ENCODE data around the gene HOXB2. TPM values are rescaled to one million over a fixed set of nuclear protein-coding genes. Genes with fewer than 3 reads are reported as not detected.

Gene HOXB2
- total RNA-seq, 1 experiment from 2014 or later = 3.0 TPM

- H3K4me3 Mint-ChIP-seq (ENCODE audit: unreplicated experiment) = no peak overlapping the region
- no peaks in the 10 kb centered on the region for H3K4me1 Mint-ChIP-seq (ENCODE audit: insufficient read depth, unreplicated experiment)
- no peaks in the 10 kb centered on the region for H3K27me3 Mint-ChIP-seq (ENCODE audit: insufficient read depth, unreplicated experiment)
- intact Hi-C loops (cut with micrococcal nuclease) = no loop called here
- ChIA-PET POLR2A (no interaction called here), CTCF (interaction anchor here (0.5 to 0.7 kb wide), 2 partner anchors 242 to 551 kb away, joined by 3 to 4 read pairs; no protein-coding TSS in a partner anchor)
- no TSS peak for BruUV-seq (replicated peaks)
- no peaks in the 10 kb centered on the region for H3K9me3 Mint-ChIP-seq (ENCODE audit: unreplicated experiment)
- H3K36me3 Mint-ChIP-seq (ENCODE audit: insufficient read depth, unreplicated experiment) = no peaks in the 10 kb centered on the region
- no peak overlapping the region for H3K27ac Mint-ChIP-seq (ENCODE audit: low read depth, unreplicated experiment)
- no peak for TF ChIP-seq CTCF (IDR thresholded peaks at IDR 0.05; ENCODE audit: unreplicated experiment)
- DNase-seq (ENCODE audit: unreplicated experiment) = no peak
These were observed 24.9 kb upstream of the HOXB2 start for GRCh38 chr17:48569674-48570324.

GRCh38 chr17:48569240-48569582, 24.3 kb upstream of the HOXB2 start:
- no peak for DNase-seq (ENCODE audit: unreplicated experiment)
- POLR2A ChIA-PET = no interaction called here
- Mint-ChIP-seq H3K4me3 (ENCODE audit: unreplicated experiment) (no peak overlapping the region), H3K9me3 (ENCODE audit: unreplicated experiment) (no peaks in the 10 kb centered on the region), H3K36me3 (ENCODE audit: insufficient read depth, unreplicated experiment) (no peaks in the 10 kb centered on the region), H3K4me1 (ENCODE audit: insufficient read depth, unreplicated experiment) (no peaks in the 10 kb centered on the region), H3K27ac (ENCODE audit: low read depth, unreplicated experiment) (no peak overlapping the region), H3K27me3 (ENCODE audit: insufficient read depth, unreplicated experiment) (no peaks in the 10 kb centered on the region)
- intact Hi-C loops (cut with micrococcal nuclease) = no loop called here
- CTCF ChIA-PET = no interaction called here
- no peak for TF ChIP-seq CTCF (IDR thresholded peaks at IDR 0.05; ENCODE audit: unreplicated experiment)
- BruUV-seq (replicated peaks) = no TSS peak

- no peaks in the 10 kb centered on the region for H3K27me3 Mint-ChIP-seq (ENCODE audit: insufficient read depth, unreplicated experiment)
- ChIA-PET CTCF (interaction anchor here (0.6 kb wide), 1 partner anchor 334 kb away, joined by 4 read pairs; no protein-coding TSS in a partner anchor), POLR2A (no interaction called here)
- no peaks in the 10 kb centered on the region for H3K9me3 Mint-ChIP-seq (ENCODE audit: unreplicated experiment)
- H3K4me3 Mint-ChIP-seq (ENCODE audit: unreplicated experiment) = no peak overlapping the region
- intact Hi-C loops (cut with micrococcal nuclease) = no loop called here
- DNase-seq (ENCODE audit: unreplicated experiment) = no peak
- no TSS peak for BruUV-seq (replicated peaks)
- H3K36me3 Mint-ChIP-seq (ENCODE audit: insufficient read depth, unreplicated experiment) = no peaks in the 10 kb centered on the region
- no peak for TF ChIP-seq CTCF (IDR thresholded peaks at IDR 0.05; ENCODE audit: unreplicated experiment)
- no peak overlapping the region for H3K27ac Mint-ChIP-seq (ENCODE audit: low read depth, unreplicated experiment)
- no peaks in the 10 kb centered on the region for H3K4me1 Mint-ChIP-seq (ENCODE audit: insufficient read depth, unreplicated experiment)
These were observed 23.8 kb upstream of the HOXB2 start for GRCh38 chr17:48568499-48569239.

GRCh38 chr17:48567646-48568354, 22.9 kb upstream of the HOXB2 start:
- Mint-ChIP-seq H3K27me3 (ENCODE audit: insufficient read depth, unreplicated experiment) (no peaks in the 10 kb centered on the region), H3K9me3 (ENCODE audit: unreplicated experiment) (no peaks in the 10 kb centered on the region), H3K4me3 (ENCODE audit: unreplicated experiment) (no peak overlapping the region), H3K4me1 (ENCODE audit: insufficient read depth, unreplicated experiment) (no peaks in the 10 kb centered on the region), H3K36me3 (ENCODE audit: insufficient read depth, unreplicated experiment) (no peaks in the 10 kb centered on the region), H3K27ac (ENCODE audit: low read depth, unreplicated experiment) (no peak overlapping the region)
- POLR2A ChIA-PET = interaction anchor here (0.9 kb wide), 1 partner anchor 24 kb away, joined by 3 read pairs; no protein-coding TSS in a partner anchor
- CTCF ChIA-PET = interaction anchor here (0.6 kb wide), 2 partner anchors 15 to 333 kb away, joined by 3 to 4 read pairs; no protein-coding TSS in a partner anchor
- TF ChIP-seq CTCF (IDR thresholded peaks at IDR 0.05; ENCODE audit: unreplicated experiment) = no peak
- intact Hi-C loops (cut with micrococcal nuclease) = no loop called here
- no TSS peak for BruUV-seq (replicated peaks)
- no peak for DNase-seq (ENCODE audit: unreplicated experiment)

All from MCF 10A (cell line).